ENCODE data around the gene MTRR.

MTRR gene

DNA sequence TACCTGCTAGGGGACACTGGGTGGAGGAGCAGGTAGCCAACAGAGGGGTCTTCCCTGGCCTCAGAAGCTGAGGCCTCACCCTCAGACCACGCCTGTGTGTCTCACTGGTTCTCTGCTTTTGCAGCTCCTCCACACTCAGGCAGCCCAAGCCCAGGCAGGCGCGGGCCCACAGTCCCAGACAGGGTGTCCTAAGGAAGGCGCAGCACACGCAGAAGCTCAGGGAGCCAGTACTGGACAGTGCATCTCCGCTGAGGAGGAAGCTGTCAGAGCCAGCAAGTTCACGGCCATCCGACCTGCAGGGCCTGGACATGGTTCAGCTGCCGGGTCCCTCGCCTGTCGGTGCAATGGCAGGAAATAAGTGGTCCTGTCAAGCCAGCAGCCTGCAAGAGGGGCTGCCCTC lies 43.3 kb upstream of the MTRR start:
- TF ChIP-seq, protein P1, sequence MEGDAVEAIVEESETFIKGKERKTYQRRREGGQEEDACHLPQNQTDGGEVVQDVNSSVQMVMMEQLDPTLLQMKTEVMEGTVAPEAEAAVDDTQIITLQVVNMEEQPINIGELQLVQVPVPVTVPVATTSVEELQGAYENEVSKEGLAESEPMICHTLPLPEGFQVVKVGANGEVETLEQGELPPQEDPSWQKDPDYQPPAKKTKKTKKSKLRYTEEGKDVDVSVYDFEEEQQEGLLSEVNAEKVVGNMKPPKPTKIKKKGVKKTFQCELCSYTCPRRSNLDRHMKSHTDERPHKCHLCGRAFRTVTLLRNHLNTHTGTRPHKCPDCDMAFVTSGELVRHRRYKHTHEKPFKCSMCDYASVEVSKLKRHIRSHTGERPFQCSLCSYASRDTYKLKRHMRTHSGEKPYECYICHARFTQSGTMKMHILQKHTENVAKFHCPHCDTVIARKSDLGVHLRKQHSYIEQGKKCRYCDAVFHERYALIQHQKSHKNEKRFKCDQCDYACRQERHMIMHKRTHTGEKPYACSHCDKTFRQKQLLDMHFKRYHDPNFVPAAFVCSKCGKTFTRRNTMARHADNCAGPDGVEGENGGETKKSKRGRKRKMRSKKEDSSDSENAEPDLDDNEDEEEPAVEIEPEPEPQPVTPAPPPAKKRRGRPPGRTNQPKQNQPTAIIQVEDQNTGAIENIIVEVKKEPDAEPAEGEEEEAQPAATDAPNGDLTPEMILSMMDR (IDR thresholded peaks at IDR 0.05; ENCODE audit: low read depth, low read length), result no peak
- no peak for TF ChIP-seq EZH2phosphoT487 (IDR thresholded peaks at IDR 0.05; ENCODE audit: low read depth)
- H3K9ac ChIP-seq (ENCODE audit: low read length), result no peak overlapping the region

DNA sequence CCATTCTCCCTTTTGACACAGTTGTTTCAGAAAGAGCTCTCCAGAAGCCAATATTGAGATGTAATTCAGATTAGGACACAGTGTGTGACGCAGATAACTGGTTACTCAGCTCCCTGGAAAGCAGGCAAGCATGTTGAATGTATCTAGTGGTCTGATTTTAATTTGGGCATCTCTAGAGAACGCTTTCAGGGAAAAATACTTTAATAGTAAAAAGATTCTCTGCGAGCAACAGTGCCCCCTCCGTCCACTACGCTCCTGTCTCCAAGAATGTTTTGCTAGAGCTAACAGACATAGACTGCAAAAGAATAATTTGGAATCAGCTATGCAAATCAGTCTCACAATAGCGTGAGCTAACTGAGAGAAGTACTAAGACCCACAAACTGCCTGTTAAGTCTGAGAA lies 41.3 kb upstream of the MTRR start:
- Histone ChIP-seq H3K4me2 (ENCODE audit: low read length) (no peak overlapping the region), H3K9ac (ENCODE audit: low read length) (no peak overlapping the region), H3K4me3 (ENCODE audit: low read length) (no peak overlapping the region), H3K9me3 (ENCODE audit: insufficient read depth, low read length) (no peaks in the 10 kb centered on the region), H3K36me3 (replicated peaks; ENCODE audit: low read depth, low read length) (no peaks in the 10 kb centered on the region), H3K27ac (ENCODE audit: low read length) (no peak overlapping the region), H3K4me1 (ENCODE audit: low read length) (no peaks in the 10 kb centered on the region), H4K20me1 (ENCODE audit: insufficient read depth, low read length) (no peaks in the 10 kb centered on the region), H3K79me2 (ENCODE audit: low read length) (no peaks in the 10 kb centered on the region), H3K27me3 (ENCODE audit: low read depth, low read length) (no peaks in the 10 kb centered on the region), H2AFZ (ENCODE audit: low read depth, low read length) (no peak overlapping the region)
- TF ChIP-seq, protein P1 (IDR thresholded peaks at IDR 0.05; ENCODE audit: low read depth, low read length), result no peak
- no peak for TF ChIP-seq EZH2phosphoT487 (IDR thresholded peaks at IDR 0.05; ENCODE audit: low read depth)

More for the DNA sequence above, 43.3 kb upstream of the MTRR start:
- Histone ChIP-seq H3K79me2 (ENCODE audit: low read length) (no peaks in the 10 kb centered on the region), H3K4me2 (ENCODE audit: low read length) (no peak overlapping the region), H3K27ac (ENCODE audit: low read length) (no peak overlapping the region), H3K4me3 (ENCODE audit: low read length) (no peak overlapping the region), H3K27me3 (ENCODE audit: low read depth, low read length) (no peaks in the 10 kb centered on the region), H4K20me1 (ENCODE audit: insufficient read depth, low read length) (no peaks in the 10 kb centered on the region), H3K36me3 (replicated peaks; ENCODE audit: low read depth, low read length) (no peaks in the 10 kb centered on the region), H3K9me3 (ENCODE audit: insufficient read depth, low read length) (no peaks in the 10 kb centered on the region), H2AFZ (ENCODE audit: low read depth, low read length) (no peak overlapping the region), H3K4me1 (ENCODE audit: low read length) (no peaks in the 10 kb centered on the region)

- no peak overlapping the region for H3K4me3 ChIP-seq (ENCODE audit: low read length)
- H2AFZ ChIP-seq (ENCODE audit: low read depth, low read length), result no peak overlapping the region
Measured at GRCh38 chr5:7828269-7828668, 40.7 kb upstream of the MTRR start.

GRCh38 chr5:7834982-7835381 lies 34.0 kb upstream of the MTRR start:
- Histone ChIP-seq H3K9me3 (ENCODE audit: insufficient read depth, low read length) (no peaks in the 10 kb centered on the region), H3K27ac (ENCODE audit: low read length) (no peak overlapping the region), H2AFZ (ENCODE audit: low read depth, low read length) (no peak overlapping the region), H3K9ac (ENCODE audit: low read length) (no peak overlapping the region), H3K79me2 (ENCODE audit: low read length) (no peaks in the 10 kb centered on the region), H3K4me1 (ENCODE audit: low read length) (no peaks in the 10 kb centered on the region), H4K20me1 (ENCODE audit: insufficient read depth, low read length) (no peaks in the 10 kb centered on the region), H3K4me2 (ENCODE audit: low read length) (no peak overlapping the region), H3K27me3 (ENCODE audit: low read depth, low read length) (no peaks in the 10 kb centered on the region), H3K4me3 (ENCODE audit: low read length) (no peak overlapping the region), H3K36me3 (replicated peaks; ENCODE audit: low read depth, low read length) (no peaks in the 10 kb centered on the region)
- TF ChIP-seq, protein P1 (IDR thresholded peaks at IDR 0.05; ENCODE audit: low read depth, low read length), result no peak
- no peak for TF ChIP-seq EZH2phosphoT487 (IDR thresholded peaks at IDR 0.05; ENCODE audit: low read depth)

More at GRCh38 chr5:7828269-7828668, 40.7 kb upstream of the MTRR start:
- H3K4me2 ChIP-seq (ENCODE audit: low read length), result no peak overlapping the region
- no peaks in the 10 kb centered on the region for H3K9me3 ChIP-seq (ENCODE audit: insufficient read depth, low read length)
- TF ChIP-seq EZH2phosphoT487 (IDR thresholded peaks at IDR 0.05; ENCODE audit: low read depth), result no peak
- TF ChIP-seq, protein P1 (IDR thresholded peaks at IDR 0.05; ENCODE audit: low read depth, low read length), result no peak
- H3K4me1 ChIP-seq (ENCODE audit: low read length), result no peaks in the 10 kb centered on the region
- no peaks in the 10 kb centered on the region for H3K36me3 ChIP-seq (replicated peaks; ENCODE audit: low read depth, low read length)
- no peak overlapping the region for H3K9ac ChIP-seq (ENCODE audit: low read length)
- no peak overlapping the region for H3K27ac ChIP-seq (ENCODE audit: low read length)
- no peaks in the 10 kb centered on the region for H3K79me2 ChIP-seq (ENCODE audit: low read length)
- H3K27me3 ChIP-seq (ENCODE audit: low read depth, low read length), result no peaks in the 10 kb centered on the region
- H4K20me1 ChIP-seq (ENCODE audit: insufficient read depth, low read length), result no peaks in the 10 kb centered on the region

All from OCI-LY3 (cell line).